ENCODE measurements around the gene DHRS4L2.

GRCh38 chr14:23984891-23985602 is 3.7 kb upstream of the DHRS4L2 start:
- TF ChIP-seq POLR2AphosphoS5 (IDR thresholded peaks at IDR 0.05; ENCODE audit: low read depth, low read length) (no peak), TAF1 (IDR thresholded peaks at IDR 0.05; ENCODE audit: borderline replicate concordance, insufficient read depth, low read length) (no peak), SIN3A (IDR thresholded peaks at IDR 0.05; ENCODE audit: borderline replicate concordance, insufficient read depth, low read length) (no peak)

Data from PFSK-1 (cell line).